ENCODE measurements around the gene PARVA. TPM values are rescaled to one million over a fixed set of nuclear protein-coding genes. Genes with fewer than 3 reads are reported as not detected.
A peak's percentile ranks its signal among the peaks of the same experiment; 100 is the strongest.
"Not testable (repeated sequence)": the region's sequence is repeated elsewhere in the genome, so short reads cannot be mapped to it uniquely, and the experiment has no call there.

PARVA gene
- total RNA-seq, 1 donor from 2014 or later, result 53.3 TPM

DNA sequence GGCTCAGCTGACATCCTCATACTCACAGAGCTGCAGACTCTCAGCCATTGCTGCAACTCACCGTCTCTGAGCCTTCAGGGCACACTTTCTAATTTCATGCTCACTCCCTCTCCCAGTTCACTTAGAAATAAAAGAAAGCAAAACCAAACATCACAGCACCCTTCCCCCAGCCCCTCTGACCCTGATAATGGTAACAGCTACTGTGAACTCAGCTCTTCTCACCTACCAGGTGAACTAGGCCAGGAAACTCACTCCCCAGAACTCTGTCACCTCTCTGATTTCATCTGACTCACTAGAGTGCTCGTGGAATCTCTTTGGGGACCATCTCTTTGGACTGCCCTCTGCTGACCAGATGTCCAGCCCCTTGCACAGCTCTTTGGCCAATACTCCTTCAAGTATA, 14.5 kb upstream of the PARVA start:
- Mint-ChIP-seq H3K27ac (ENCODE audit: unreplicated experiment) (no peak overlapping the region), H3K9me3 (ENCODE audit: unreplicated experiment) (no peaks in the 10 kb centered on the region), H3K36me3 (ENCODE audit: low read depth, unreplicated experiment) (no peaks in the 10 kb centered on the region), H3K4me3 (ENCODE audit: unreplicated experiment) (no peak overlapping the region), H3K4me1 (ENCODE audit: unreplicated experiment) (no peaks in the 10 kb centered on the region), H3K27me3 (ENCODE audit: unreplicated experiment) (peaks cover 4% of the 10 kb centered on the region)
- DNase-seq (ENCODE audit: low spot score), result no peak
- TF ChIP-seq CTCF (IDR thresholded peaks at IDR 0.05; ENCODE audit: unreplicated experiment), result no peak

GRCh38 chr11:12363373-12363772, 14.0 kb upstream of the PARVA start:
- TF ChIP-seq CTCF (IDR thresholded peaks at IDR 0.05; ENCODE audit: unreplicated experiment), result no peak
- Mint-ChIP-seq H3K4me3 (ENCODE audit: unreplicated experiment) (no peak overlapping the region), H3K27ac (ENCODE audit: unreplicated experiment) (no peak overlapping the region), H3K27me3 (ENCODE audit: unreplicated experiment) (peaks cover 6% of the 10 kb centered on the region), H3K9me3 (ENCODE audit: unreplicated experiment) (no peaks in the 10 kb centered on the region), H3K36me3 (ENCODE audit: low read depth, unreplicated experiment) (no peaks in the 10 kb centered on the region), H3K4me1 (ENCODE audit: unreplicated experiment) (no peaks in the 10 kb centered on the region)
- DNase-seq (ENCODE audit: low spot score), result no peak

GRCh38 chr11:12365965-12366575, 11.3 kb upstream of the PARVA start:
- H3K9me3 Mint-ChIP-seq (ENCODE audit: unreplicated experiment); H3K27me3 Mint-ChIP-seq (ENCODE audit: unreplicated experiment); H3K4me3 Mint-ChIP-seq (ENCODE audit: unreplicated experiment); H3K36me3 Mint-ChIP-seq (ENCODE audit: low read depth, unreplicated experiment); H3K4me1 Mint-ChIP-seq (ENCODE audit: unreplicated experiment): not testable (repeated sequence)
- peak overlapping the region; percentile 24 for H3K27ac Mint-ChIP-seq (ENCODE audit: unreplicated experiment)
- DNase-seq (ENCODE audit: low spot score), result peak; percentile 33

GRCh38 chr11:12367057-12367456, 10.3 kb upstream of the PARVA start:
- not testable (repeated sequence) for H3K9me3 Mint-ChIP-seq (ENCODE audit: unreplicated experiment); H3K4me1 Mint-ChIP-seq (ENCODE audit: unreplicated experiment); H3K27me3 Mint-ChIP-seq (ENCODE audit: unreplicated experiment); H3K4me3 Mint-ChIP-seq (ENCODE audit: unreplicated experiment); H3K27ac Mint-ChIP-seq (ENCODE audit: unreplicated experiment); DNase-seq (ENCODE audit: low spot score); H3K36me3 Mint-ChIP-seq (ENCODE audit: low read depth, unreplicated experiment)

GRCh38 chr11:12372111-12372510, 5.3 kb upstream of the PARVA start:
- Mint-ChIP-seq H3K9me3 (ENCODE audit: unreplicated experiment) (no peaks in the 10 kb centered on the region), H3K27ac (ENCODE audit: unreplicated experiment) (no peak overlapping the region), H3K36me3 (ENCODE audit: low read depth, unreplicated experiment) (no peaks in the 10 kb centered on the region), H3K4me3 (ENCODE audit: unreplicated experiment) (no peak overlapping the region), H3K27me3 (ENCODE audit: unreplicated experiment) (peaks cover 5% of the 10 kb centered on the region), H3K4me1 (ENCODE audit: unreplicated experiment) (peaks cover 8% of the 10 kb centered on the region)
- no peak for TF ChIP-seq CTCF (IDR thresholded peaks at IDR 0.05; ENCODE audit: unreplicated experiment)
- DNase-seq (ENCODE audit: low spot score), result no peak

GRCh38 chr11:12375720-12376119, 1.7 kb upstream of the PARVA start:
- peaks cover 3% of the 10 kb centered on the region for H3K36me3 Mint-ChIP-seq (ENCODE audit: low read depth, unreplicated experiment)
- H3K4me1 Mint-ChIP-seq (ENCODE audit: unreplicated experiment), result peaks cover 17% of the 10 kb centered on the region
- H3K9me3 Mint-ChIP-seq (ENCODE audit: unreplicated experiment), result no peaks in the 10 kb centered on the region
- peaks cover 6% of the 10 kb centered on the region for H3K27me3 Mint-ChIP-seq (ENCODE audit: unreplicated experiment)
- DNase-seq (ENCODE audit: low spot score), result no peak
- H3K4me3 Mint-ChIP-seq (ENCODE audit: unreplicated experiment), result no peak overlapping the region
- H3K27ac Mint-ChIP-seq (ENCODE audit: unreplicated experiment), result no peak overlapping the region
- TF ChIP-seq CTCF (IDR thresholded peaks at IDR 0.05; ENCODE audit: unreplicated experiment), result no peak

Measured in endothelial cell (in vitro differentiated cells).